IPS-15b (cell line): ENCODE measurements around the gene APOL5.
"Not testable (repeated sequence)": the region's sequence is repeated elsewhere in the genome, so short reads cannot be mapped to it uniquely, and the experiment has no call there.

Experiments
- H3K27me3 ChIP-seq: one replicate; pipeline ENCODE4 v1.6.1; 2013; ENCODE audit warnings: low read length; ENCODE audit not compliant: control insufficient read depth, insufficient read depth
- H3K36me3 ChIP-seq: one replicate; pipeline ENCODE4 v1.6.1; 2013; ENCODE audit warnings: low read length; ENCODE audit not compliant: control insufficient read depth, insufficient read depth
- H3K4me1 ChIP-seq: one replicate; pipeline ENCODE4 v1.6.1; 2013; ENCODE audit warnings: mild to moderate bottlenecking, low read length; ENCODE audit not compliant: control insufficient read depth, insufficient read depth
- H3K4me3 ChIP-seq: one replicate; pipeline ENCODE4 v1.5.1; 2013; ENCODE audit warnings: low read depth, low read length
- H3K9ac ChIP-seq: one replicate; pipeline ENCODE4 v1.6.1; 2013; ENCODE audit warnings: low read depth, mild to moderate bottlenecking, low read length
- H3K9me3 ChIP-seq: one replicate; pipeline ENCODE4 v1.6.1; 2013; ENCODE audit warnings: mild to moderate bottlenecking, low read length; ENCODE audit not compliant: control insufficient read depth, insufficient read depth

The APOL5 gene

GRCh38 chr22:35734517-35734827, 16.8 kb downstream of the APOL5 start:
- Histone ChIP-seq H3K36me3 (peaks cover 2% of the 10 kb centered on the region), H3K9ac (no peak overlapping the region), H3K4me1 (no peaks in the 10 kb centered on the region), H3K27me3 (no peaks in the 10 kb centered on the region), H3K9me3 (no peaks in the 10 kb centered on the region), H3K4me3 (no peak overlapping the region)

DNA sequence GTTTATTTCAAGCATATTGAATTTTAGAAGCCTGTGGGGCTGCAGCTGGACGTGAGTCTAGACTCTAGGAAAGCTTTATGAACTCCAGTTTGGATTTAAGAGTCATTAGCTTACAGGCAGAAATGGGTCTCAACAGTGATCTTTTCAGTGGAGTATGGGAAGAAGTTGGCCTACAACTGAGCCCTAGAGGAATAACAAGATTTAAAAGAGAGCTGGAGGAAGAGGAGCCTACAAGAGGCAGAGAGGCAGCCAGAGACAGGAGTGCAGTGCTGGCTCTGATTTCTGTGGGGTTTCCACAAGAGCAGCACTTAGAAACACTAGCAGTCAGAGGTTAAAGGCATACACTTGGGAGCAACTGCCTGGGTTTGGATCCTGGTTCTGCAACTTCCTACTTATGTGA, 17.9 kb downstream of the APOL5 start:
- Histone ChIP-seq H3K9ac (no peak overlapping the region), H3K4me1 (no peaks in the 10 kb centered on the region), H3K4me3 (no peak overlapping the region), H3K9me3 (no peaks in the 10 kb centered on the region), H3K27me3 (no peaks in the 10 kb centered on the region), H3K36me3 (peaks cover 2% of the 10 kb centered on the region)

- H3K9ac ChIP-seq: no peak overlapping the region
- H3K9me3 ChIP-seq: no peaks in the 10 kb centered on the region
- no peak overlapping the region for H3K4me3 ChIP-seq
- H3K4me1 ChIP-seq: no peaks in the 10 kb centered on the region
- H3K36me3 ChIP-seq: peaks cover 2% of the 10 kb centered on the region
- no peaks in the 10 kb centered on the region for H3K27me3 ChIP-seq
Observed at GRCh38 chr22:35736166-35736565, 18.5 kb downstream of the APOL5 start.

- no peaks in the 10 kb centered on the region for H3K4me1 ChIP-seq
- no peak overlapping the region for H3K4me3 ChIP-seq
- H3K36me3 ChIP-seq: peaks cover 2% of the 10 kb centered on the region
- H3K9me3 ChIP-seq: no peaks in the 10 kb centered on the region
- no peak overlapping the region for H3K9ac ChIP-seq
- H3K27me3 ChIP-seq: no peaks in the 10 kb centered on the region
Observed at GRCh38 chr22:35736701-35737100, 19.0 kb downstream of the APOL5 start.

DNA sequence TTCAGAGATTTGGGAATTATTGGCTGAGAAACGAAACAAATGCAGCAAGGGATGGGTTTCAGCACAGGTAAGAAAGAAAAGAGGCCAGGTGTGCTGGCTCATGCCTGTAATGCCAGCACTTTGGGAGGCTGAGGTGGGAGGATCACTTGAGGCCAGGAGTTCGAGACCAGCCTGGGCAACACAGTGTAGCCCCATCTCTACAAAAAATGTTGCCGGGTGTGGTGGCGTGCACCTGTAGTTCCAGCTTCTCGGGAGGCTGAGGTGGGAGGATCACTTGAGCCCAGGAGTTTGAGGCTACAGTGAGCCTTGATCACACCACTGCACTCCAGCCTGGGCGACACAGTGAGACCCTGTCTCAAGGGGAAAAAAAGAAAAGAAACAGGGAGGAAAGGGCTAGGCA, 20.2 kb downstream of the APOL5 start:
- H3K9ac ChIP-seq, H3K36me3 ChIP-seq, H3K4me3 ChIP-seq, H3K27me3 ChIP-seq, H3K4me1 ChIP-seq, H3K9me3 ChIP-seq: not testable (repeated sequence)

DNA sequence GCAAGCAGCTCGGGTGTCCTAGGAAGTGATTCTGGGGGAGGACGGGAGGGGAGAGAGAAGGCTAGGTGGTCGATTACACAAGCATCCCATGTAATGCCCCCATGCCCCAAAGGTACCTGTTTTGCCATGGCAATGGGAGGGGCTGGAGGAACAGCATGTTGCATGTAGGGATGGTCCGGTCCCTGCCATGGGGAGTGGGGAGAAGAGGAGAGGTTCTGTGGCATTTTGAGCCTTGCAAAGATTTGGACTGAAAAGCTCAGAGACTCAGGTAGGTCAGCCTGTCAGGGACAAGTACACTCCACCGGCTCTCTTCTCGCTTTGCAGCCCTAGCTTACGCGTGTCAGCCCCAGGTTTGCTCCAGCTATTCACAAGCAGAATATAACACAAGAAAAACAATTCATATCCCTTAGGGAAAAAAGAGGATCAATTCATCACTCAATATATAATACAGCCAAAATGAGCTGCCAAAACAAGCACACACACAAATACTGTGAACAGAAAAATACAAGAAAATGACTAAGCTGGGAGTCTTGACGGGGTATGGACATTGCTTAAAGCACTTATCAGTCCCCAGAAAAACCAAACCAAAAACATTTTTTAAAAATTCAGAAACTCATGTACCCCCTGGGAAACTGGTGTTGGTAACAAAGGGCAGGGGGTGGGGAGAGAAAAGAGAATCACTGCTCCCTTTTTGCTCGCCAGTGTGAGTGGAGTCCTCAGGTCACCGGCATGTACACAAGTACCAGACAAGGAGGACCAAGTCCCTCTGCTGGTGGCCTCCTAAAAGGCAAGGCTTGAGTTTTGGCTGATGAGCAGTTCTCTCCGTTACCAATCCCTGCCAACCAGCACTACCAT, 21.6 kb downstream of the APOL5 start:
- H3K4me1 ChIP-seq: no peaks in the 10 kb centered on the region

GRCh38 chr22:35739931-35740380, 22.3 kb downstream of the APOL5 start:
- Histone ChIP-seq H3K36me3 (peaks cover 2% of the 10 kb centered on the region), H3K4me3 (no peak overlapping the region), H3K27me3 (no peaks in the 10 kb centered on the region)

More for the DNA sequence above, 21.6 kb downstream of the APOL5 start:
- Histone ChIP-seq H3K9ac (no peak overlapping the region), H3K36me3 (peaks cover 2% of the 10 kb centered on the region), H3K27me3 (no peaks in the 10 kb centered on the region), H3K9me3 (no peaks in the 10 kb centered on the region), H3K4me3 (no peak overlapping the region)

DNA sequence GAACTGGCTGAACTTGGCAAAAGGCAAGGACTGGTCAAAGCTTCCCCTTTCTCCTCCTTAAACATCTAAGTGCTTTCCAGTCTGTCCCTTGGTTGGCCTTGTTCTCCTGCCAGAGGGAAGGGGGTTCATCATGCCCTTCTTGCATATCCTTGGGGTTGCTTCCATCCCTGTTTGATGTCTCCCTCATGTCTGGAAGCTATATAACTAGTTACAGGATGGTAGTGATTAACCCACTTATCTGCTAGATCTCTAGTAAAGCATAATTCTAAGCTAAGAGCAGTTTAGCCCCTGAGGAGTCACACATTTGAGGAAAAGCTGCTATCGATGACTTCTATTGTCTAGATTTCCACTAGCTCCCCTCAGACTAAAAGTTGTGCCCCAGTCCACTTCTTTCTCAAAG, 22.9 kb downstream of the APOL5 start:
- H3K4me1 ChIP-seq: no peaks in the 10 kb centered on the region
- H3K36me3 ChIP-seq: peaks cover 2% of the 10 kb centered on the region
- H3K9ac ChIP-seq: no peak overlapping the region
- no peak overlapping the region for H3K4me3 ChIP-seq
- H3K9me3 ChIP-seq: no peaks in the 10 kb centered on the region
- no peaks in the 10 kb centered on the region for H3K27me3 ChIP-seq

More at GRCh38 chr22:35739931-35740380, 22.3 kb downstream of the APOL5 start:
- Histone ChIP-seq H3K4me1 (no peaks in the 10 kb centered on the region), H3K9me3 (no peaks in the 10 kb centered on the region), H3K9ac (no peak overlapping the region)

- no peak overlapping the region for H3K9ac ChIP-seq
- H3K36me3 ChIP-seq: no peaks in the 10 kb centered on the region
- H3K4me1 ChIP-seq: peaks cover 3% of the 10 kb centered on the region
- no peaks in the 10 kb centered on the region for H3K9me3 ChIP-seq
- no peaks in the 10 kb centered on the region for H3K27me3 ChIP-seq
- H3K4me3 ChIP-seq: no peak overlapping the region
Observed at GRCh38 chr22:35742342-35743100, 24.8 kb downstream of the APOL5 start.

DNA sequence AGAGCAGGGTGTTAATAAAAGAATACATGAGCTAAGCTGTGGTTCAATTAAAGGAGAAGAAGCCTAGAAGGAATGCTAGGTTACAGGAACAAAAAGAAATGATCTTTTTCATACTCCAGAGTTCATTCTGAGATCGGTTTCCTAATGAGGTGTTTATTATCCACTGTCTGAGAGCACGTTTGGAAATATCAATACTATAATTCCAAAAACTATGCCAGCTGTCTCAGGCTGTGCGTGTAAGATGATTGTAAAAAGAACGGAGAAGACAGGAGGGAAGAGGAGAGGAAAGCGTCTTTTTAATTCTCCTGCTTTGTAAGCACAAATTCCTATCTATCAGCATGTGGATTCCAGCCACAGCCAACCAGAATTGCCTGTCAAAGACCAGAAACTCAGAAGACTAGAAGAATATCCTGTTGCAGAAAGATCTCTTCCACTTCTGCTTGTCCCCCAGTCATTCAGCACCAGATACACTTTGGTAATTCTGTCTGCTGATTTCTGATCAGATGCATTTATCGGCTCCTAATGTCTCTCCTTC, 25.7 kb downstream of the APOL5 start:
- Histone ChIP-seq H3K4me3 (no peak overlapping the region), H3K9me3 (no peaks in the 10 kb centered on the region), H3K4me1 (peaks cover 7% of the 10 kb centered on the region), H3K27me3 (no peaks in the 10 kb centered on the region), H3K36me3 (no peaks in the 10 kb centered on the region), H3K9ac (no peak overlapping the region)

GRCh38 chr22:35746248-35746647, 28.6 kb downstream of the APOL5 start:
- no peaks in the 10 kb centered on the region for H3K9me3 ChIP-seq
- H3K27me3 ChIP-seq: no peaks in the 10 kb centered on the region
- no peaks in the 10 kb centered on the region for H3K36me3 ChIP-seq
- H3K9ac ChIP-seq: no peak overlapping the region
- H3K4me3 ChIP-seq: no peak overlapping the region
- peaks cover 19% of the 10 kb centered on the region for H3K4me1 ChIP-seq
